IPS-18a (cell line): ENCODE measurements around the gene SFTPA2.
"Not testable (repeated sequence)": the region's sequence is repeated elsewhere in the genome, so short reads cannot be mapped to it uniquely, and the experiment has no call there.

Source experiments
- H3K27ac ChIP-seq: one replicate; pipeline ENCODE4 v1.5.1; 2013; ENCODE audit warnings: low read length
- H3K27me3 ChIP-seq: one replicate; pipeline ENCODE4 v1.6.1; 2013; ENCODE audit warnings: mild to moderate bottlenecking, low read length; ENCODE audit not compliant: control insufficient read depth, insufficient read depth
- H3K36me3 ChIP-seq: one replicate; pipeline ENCODE4 v1.6.1; 2013; ENCODE audit warnings: low read depth, low read length; ENCODE audit not compliant: control insufficient read depth
- H3K4me1 ChIP-seq: one replicate; pipeline ENCODE4 v1.6.1; 2013; ENCODE audit warnings: low read depth, low read length; ENCODE audit not compliant: control insufficient read depth
- H3K4me3 ChIP-seq: one replicate; pipeline ENCODE4 v1.5.1; 2013; ENCODE audit warnings: low read length
- H3K9ac ChIP-seq: one replicate; pipeline ENCODE4 v1.6.1; 2013; ENCODE audit warnings: mild to moderate bottlenecking, low read length, moderate library complexity
- H3K9me3 ChIP-seq: one replicate; pipeline ENCODE4 v1.6.1; 2013; ENCODE audit warnings: low read depth, low read length; ENCODE audit not compliant: control insufficient read depth

SFTPA2 gene

GRCh38 chr10:79585870-79586527 is 25.8 kb upstream of the SFTPA2 start:
- H3K27me3 ChIP-seq, result no peaks in the 10 kb centered on the region
- no peaks in the 10 kb centered on the region for H3K9me3 ChIP-seq
- H3K9ac ChIP-seq, result no peak overlapping the region
- H3K36me3 ChIP-seq, result no peaks in the 10 kb centered on the region
- no peak overlapping the region for H3K27ac ChIP-seq
- no peak overlapping the region for H3K4me3 ChIP-seq
- H3K4me1 ChIP-seq, result no peaks in the 10 kb centered on the region

GRCh38 chr10:79583488-79584024 is 23.3 kb upstream of the SFTPA2 start:
- Histone ChIP-seq H3K4me1 (no peaks in the 10 kb centered on the region), H3K27me3 (no peaks in the 10 kb centered on the region), H3K9me3 (no peaks in the 10 kb centered on the region), H3K27ac (no peak overlapping the region), H3K4me3 (no peak overlapping the region), H3K9ac (no peak overlapping the region), H3K36me3 (no peaks in the 10 kb centered on the region)

GRCh38 chr10:79582954-79583353 is 22.7 kb upstream of the SFTPA2 start:
- not testable (repeated sequence) for H3K27ac ChIP-seq, H3K36me3 ChIP-seq, H3K4me3 ChIP-seq, H3K9ac ChIP-seq, H3K4me1 ChIP-seq, H3K27me3 ChIP-seq, H3K9me3 ChIP-seq

- Histone ChIP-seq H3K27me3 (no peaks in the 10 kb centered on the region), H3K9me3 (no peaks in the 10 kb centered on the region), H3K9ac (no peak overlapping the region), H3K36me3 (no peaks in the 10 kb centered on the region), H3K27ac (no peak overlapping the region), H3K4me3 (no peak overlapping the region), H3K4me1 (no peaks in the 10 kb centered on the region)
Observed at GRCh38 chr10:79582096-79582495, 21.9 kb upstream of the SFTPA2 start.

- Histone ChIP-seq H3K36me3 (no peaks in the 10 kb centered on the region), H3K4me3 (no peak overlapping the region), H3K9me3 (no peaks in the 10 kb centered on the region), H3K4me1 (no peaks in the 10 kb centered on the region), H3K27ac (no peak overlapping the region), H3K27me3 (no peaks in the 10 kb centered on the region), H3K9ac (no peak overlapping the region)
Observed at GRCh38 chr10:79581044-79581443, 20.8 kb upstream of the SFTPA2 start.

GRCh38 chr10:79579361-79579760 is 19.2 kb upstream of the SFTPA2 start:
- Histone ChIP-seq H3K4me1 (no peaks in the 10 kb centered on the region), H3K27ac (no peak overlapping the region), H3K4me3 (no peak overlapping the region), H3K36me3 (no peaks in the 10 kb centered on the region), H3K27me3 (no peaks in the 10 kb centered on the region), H3K9me3 (no peaks in the 10 kb centered on the region), H3K9ac (no peak overlapping the region)

GRCh38 chr10:79570624-79571023 is 10.4 kb upstream of the SFTPA2 start:
- H3K27ac ChIP-seq, H3K9ac ChIP-seq, H3K36me3 ChIP-seq, H3K9me3 ChIP-seq, H3K4me1 ChIP-seq, H3K4me3 ChIP-seq, H3K27me3 ChIP-seq: not testable (repeated sequence)

- Histone ChIP-seq H3K9me3 (no peaks in the 10 kb centered on the region), H3K27me3 (peaks cover 13% of the 10 kb centered on the region), H3K9ac (no peak overlapping the region)
Observed at GRCh38 chr10:79563426-79563825, 3.2 kb upstream of the SFTPA2 start.

GRCh38 chr10:79562135-79562756 is 2.0 kb upstream of the SFTPA2 start:
- no peaks in the 10 kb centered on the region for H3K36me3 ChIP-seq
- H3K4me3 ChIP-seq, result peak overlapping the region; percentile 28
- H3K9ac ChIP-seq, result no peak overlapping the region
- H3K27ac ChIP-seq, result no peak overlapping the region
- no peaks in the 10 kb centered on the region for H3K4me1 ChIP-seq
- no peaks in the 10 kb centered on the region for H3K9me3 ChIP-seq
- peaks cover 13% of the 10 kb centered on the region for H3K27me3 ChIP-seq

More at GRCh38 chr10:79563426-79563825, 3.2 kb upstream of the SFTPA2 start:
- Histone ChIP-seq H3K4me3 (no peak overlapping the region), H3K27ac (no peak overlapping the region), H3K4me1 (no peaks in the 10 kb centered on the region), H3K36me3 (no peaks in the 10 kb centered on the region)

- H3K4me3 ChIP-seq, result no peak overlapping the region
- H3K27ac ChIP-seq, result no peak overlapping the region
- H3K9ac ChIP-seq, result no peak overlapping the region
- H3K4me1 ChIP-seq, result no peaks in the 10 kb centered on the region
- peaks cover 13% of the 10 kb centered on the region for H3K27me3 ChIP-seq
- no peaks in the 10 kb centered on the region for H3K9me3 ChIP-seq
- no peaks in the 10 kb centered on the region for H3K36me3 ChIP-seq
Observed at GRCh38 chr10:79561257-79561656, 1.1 kb upstream of the SFTPA2 start.

GRCh38 chr10:79559726-79560125 is 481 bp downstream of the SFTPA2 start:
- H3K27ac ChIP-seq, result no peak overlapping the region
- no peak overlapping the region for H3K9ac ChIP-seq
- H3K27me3 ChIP-seq, result peaks cover 13% of the 10 kb centered on the region
- H3K36me3 ChIP-seq, result no peaks in the 10 kb centered on the region
- H3K4me1 ChIP-seq, result no peaks in the 10 kb centered on the region
- H3K4me3 ChIP-seq, result no peak overlapping the region
- H3K9me3 ChIP-seq, result no peaks in the 10 kb centered on the region

- not testable (repeated sequence) for H3K9ac ChIP-seq, H3K4me3 ChIP-seq, H3K9me3 ChIP-seq, H3K27me3 ChIP-seq, H3K4me1 ChIP-seq, H3K27ac ChIP-seq, H3K36me3 ChIP-seq
Observed at GRCh38 chr10:79556961-79557360, 3.2 kb downstream of the SFTPA2 start.
